ENCODE results near the gene CCNG2. TPM values are rescaled to one million over a fixed set of nuclear protein-coding genes. Genes with fewer than 3 reads are reported as not detected.

Gene CCNG2
- total and polyA plus RNA-seq, 10 of the 15 experiments (the other 5 are each of a cell fraction or from before 2014, with no cell fraction given), result 1.9 to 70.6 (median 5.9) TPM

- TF ChIP-seq CBFB (IDR thresholded peaks at IDR 0.05; ENCODE audit: low read depth) (no peak), NFYB (IDR thresholded peaks at IDR 0.05; ENCODE audit: insufficient read depth, low read depth, low read length) (no peak), NFIC (IDR thresholded peaks at IDR 0.05; ENCODE audit: low read depth, low read length) (no peak), NR2F1 (conservative IDR thresholded peaks at IDR 0.05) (no peak), JUNB (IDR thresholded peaks at IDR 0.05) (no peak), E2F8 (IDR thresholded peaks at IDR 0.05; ENCODE audit: low read depth, partially characterized antibody) (no peak), MXI1 (IDR thresholded peaks at IDR 0.05; ENCODE audit: low read depth, low read length) (no peak), RELA (IDR thresholded peaks at IDR 0.05; ENCODE audit: borderline replicate concordance, partially characterized antibody) (no peak)
- no peak overlapping the region for H3K4me2 ChIP-seq (ENCODE audit: control insufficient read depth, insufficient read depth)
- ATAC-seq (no peak), FAIRE-seq (no peak), DNase-seq (ENCODE audit: low read depth, low spot score) (no peak)
- H2AFZ ChIP-seq (ENCODE audit: control insufficient read depth, low read depth, low read length), result no peak overlapping the region
- RAD21 ChIA-PET (ENCODE audit: unreplicated experiment), result interaction anchor here (1.5 to 1.6 kb wide), 2 partner anchors 15 to 61 kb away, joined by 3 to 4 read pairs; no protein-coding TSS in a partner anchor
- H3K79me2 ChIP-seq (ENCODE audit: control insufficient read depth, insufficient read depth, low read length), result no peaks in the 10 kb centered on the region
- H4K20me1 ChIP-seq (ENCODE audit: control insufficient read depth, insufficient read depth), result no peaks in the 10 kb centered on the region
- POLR2A ChIA-PET, result interaction anchor here (1.5 to 3.3 kb wide), 2 partner anchors 31 to 34 kb away, joined by 4 to 9 read pairs; partner anchors contain the start of gene CCNG2
- 47% methylated on average over 9 of the region's 9 CpGs for WGBS (ENCODE audit: insufficient coverage, insufficient replicate concordance, low lambda C conversion rate, missing lambda C conversion rate)
- SMC1A ChIA-PET (ENCODE audit: uncharacterized antibody, unreplicated experiment), result interaction anchor here (0.5 to 2.4 kb wide), 15 partner anchors 9 to 1671 kb away, joined by 3 to 20 read pairs (median 3); no protein-coding TSS in a partner anchor
- CTCF ChIA-PET, result interaction anchor here (1.3 to 6.1 kb wide), 4 partner anchors 13 to 93 kb away, joined by 4 to 49 read pairs (median 8); no protein-coding TSS in a partner anchor
- no peak overlapping the region for H3K4me3 ChIP-seq
- H3K27me3 ChIP-seq (replicated peaks in 1 of 2; ENCODE audit: control insufficient read depth in 2 of 2, insufficient read depth in 2 of 2, low read length in 1 of 2), result peaks cover 0 to 5% of the 10 kb centered on the region in 2 experiments; a peak in 2 of 4 replicates
- in situ Hi-C loops (cut with MboI), result no loop called here
- intact Hi-C loops (cut with micrococcal nuclease; ENCODE audit: unreplicated experiment), result no loop called here
- H3K36me3 ChIP-seq (ENCODE audit: control insufficient read depth in 2 of 2, insufficient read depth in 2 of 2, low read length in 1 of 2), result no peaks in the 10 kb centered on the region
- BruUV-seq (replicated peaks), result no TSS peak
- no peak overlapping the region for H3K27ac ChIP-seq (ENCODE audit: control insufficient read depth, insufficient read depth)
- peaks cover 5% of the 10 kb centered on the region for H3K4me1 ChIP-seq (ENCODE audit: control insufficient read depth, insufficient read depth, low read length)
- no peaks in the 10 kb centered on the region for H3K9me3 ChIP-seq (replicated peaks; ENCODE audit: control insufficient read depth, insufficient read depth, low read length)
- H3K9ac ChIP-seq (ENCODE audit: control insufficient read depth, insufficient read depth, low read length), result no peak overlapping the region
Measured at GRCh38 chr4:77188498-77189220, 31.7 kb downstream of the CCNG2 start.

Data from GM12878 (cell line).